Mucosa of rectum (tissue), 2 donors: Measurements from ENCODE around the gene CUX1.

Experiments
- H3K27ac ChIP-seq, 2 donors: one replicate each; pipeline ENCODE4 v1.7.0; 2013; ENCODE audit warnings: inconsistent platforms in 2 of 2, low read depth in 2 of 2, low read length in 2 of 2
- H3K27me3 ChIP-seq, 2 donors: one replicate each; pipeline ENCODE4 v1.7.0; 2013; ENCODE audit warnings: low read length in 2 of 2; ENCODE audit not compliant: control insufficient read depth in 2 of 2, insufficient read depth in 2 of 2
- H3K36me3 ChIP-seq, 2 donors: one replicate each; pipeline ENCODE4 v1.7.0; 2013; ENCODE audit warnings: low read length in 2 of 2; ENCODE audit not compliant: control insufficient read depth in 2 of 2, insufficient read depth in 2 of 2
- H3K4me1 ChIP-seq, 2 donors: one replicate each; pipeline ENCODE4 v1.7.0; 2013; ENCODE audit warnings: low read length in 2 of 2, mild to moderate bottlenecking in 1 of 2; ENCODE audit not compliant: control insufficient read depth in 2 of 2, insufficient read depth in 2 of 2
- H3K4me3 ChIP-seq, 2 donors: one replicate each; pipeline ENCODE4 v1.7.0; 2013; ENCODE audit warnings: low read length in 2 of 2
- H3K9ac ChIP-seq, 2 donors: one replicate each; pipeline ENCODE4 v1.7.0; 2013; ENCODE audit warnings: low read length in 2 of 2, low read depth in 1 of 2, mild to moderate bottlenecking in 1 of 2
- H3K9me3 ChIP-seq, 2 donors: one replicate each; pipeline ENCODE4 v1.7.0; 2013; ENCODE audit warnings: low read length in 2 of 2; ENCODE audit not compliant: control insufficient read depth in 2 of 2
- donor health status: healthy.
- donor health status: Normal muscosa, but diverticular disease.

CUX1 gene

GRCh38 chr7:102268635-102269034 is 451.2 kb downstream of the CUX1 start:
- H3K27me3 ChIP-seq = no peaks in the 10 kb centered on the region
- H3K4me1 ChIP-seq = peaks cover 0 to 5% of the 10 kb centered on the region in 2 donors
- no peaks in the 10 kb centered on the region for H3K36me3 ChIP-seq
- H3K9me3 ChIP-seq = no peaks in the 10 kb centered on the region
- no peak overlapping the region for H3K4me3 ChIP-seq
- no peak overlapping the region for H3K27ac ChIP-seq
- H3K9ac ChIP-seq = no peak overlapping the region

- H3K27me3 ChIP-seq = no peaks in the 10 kb centered on the region
- no peak overlapping the region for H3K27ac ChIP-seq
- no peaks in the 10 kb centered on the region for H3K9me3 ChIP-seq
- H3K36me3 ChIP-seq = no peaks in the 10 kb centered on the region
- H3K4me3 ChIP-seq = no peak overlapping the region
- H3K9ac ChIP-seq = no peak overlapping the region
- peaks cover 0 to 10% of the 10 kb centered on the region in 2 donors for H3K4me1 ChIP-seq
Observed at GRCh38 chr7:102270178-102270887, 452.9 kb downstream of the CUX1 start.

GRCh38 chr7:102271158-102271798 is 453.9 kb downstream of the CUX1 start:
- no peak overlapping the region for H3K9ac ChIP-seq

GRCh38 chr7:102272075-102272916 is 454.9 kb downstream of the CUX1 start:
- Histone ChIP-seq H3K36me3 (no peaks in the 10 kb centered on the region), H3K4me3 (no peak overlapping the region), H3K27ac (no peak overlapping the region), H3K4me1 (peaks cover 0 to 10% of the 10 kb centered on the region in 2 donors), H3K27me3 (no peaks in the 10 kb centered on the region), H3K9me3 (no peaks in the 10 kb centered on the region), H3K9ac (peak overlapping the region in 1 of 2 donors; percentile 5)

More at GRCh38 chr7:102271158-102271798, 453.9 kb downstream of the CUX1 start:
- Histone ChIP-seq H3K4me3 (no peak overlapping the region), H3K4me1 (peaks cover 0 to 10% of the 10 kb centered on the region in 2 donors), H3K36me3 (no peaks in the 10 kb centered on the region), H3K27me3 (no peaks in the 10 kb centered on the region), H3K27ac (no peak overlapping the region), H3K9me3 (no peaks in the 10 kb centered on the region)

- no peaks in the 10 kb centered on the region for H3K9me3 ChIP-seq
- no peaks in the 10 kb centered on the region for H3K36me3 ChIP-seq
- no peaks in the 10 kb centered on the region for H3K27me3 ChIP-seq
- no peak overlapping the region for H3K9ac ChIP-seq
- no peak overlapping the region for H3K27ac ChIP-seq
- H3K4me3 ChIP-seq = no peak overlapping the region
- peaks cover 0 to 10% of the 10 kb centered on the region in 2 donors for H3K4me1 ChIP-seq
Observed at GRCh38 chr7:102272917-102273748, 455.7 kb downstream of the CUX1 start.

- Histone ChIP-seq H3K9ac (no peak overlapping the region), H3K4me1 (peaks cover 0 to 10% of the 10 kb centered on the region in 2 donors), H3K27ac (no peak overlapping the region), H3K27me3 (no peaks in the 10 kb centered on the region), H3K9me3 (no peaks in the 10 kb centered on the region), H3K36me3 (no peaks in the 10 kb centered on the region), H3K4me3 (no peak overlapping the region)
Observed at GRCh38 chr7:102273749-102274712, 456.6 kb downstream of the CUX1 start.

GRCh38 chr7:102275123-102275703 is 457.8 kb downstream of the CUX1 start:
- Histone ChIP-seq H3K27me3 (no peaks in the 10 kb centered on the region), H3K9ac (no peak overlapping the region), H3K4me1 (peaks cover 0 to 10% of the 10 kb centered on the region in 2 donors), H3K4me3 (no peak overlapping the region), H3K9me3 (no peaks in the 10 kb centered on the region), H3K27ac (no peak overlapping the region), H3K36me3 (no peaks in the 10 kb centered on the region)

- Histone ChIP-seq H3K27me3 (no peaks in the 10 kb centered on the region), H3K9ac (no peak overlapping the region), H3K27ac (no peak overlapping the region), H3K4me3 (no peak overlapping the region), H3K9me3 (no peaks in the 10 kb centered on the region), H3K36me3 (no peaks in the 10 kb centered on the region), H3K4me1 (peaks cover 0 to 10% of the 10 kb centered on the region in 2 donors)
Observed at GRCh38 chr7:102277901-102278300, 460.5 kb downstream of the CUX1 start.
